Loucy (cell line): ENCODE measurements around the gene KLHL35.

Experiments
- EZH2phosphoT487 ChIP-seq: fragments of 200-600 bp; IDR thresholded peaks from 2 replicates; pipeline ENCODE4 v1.6.1; 2018; ENCODE audit warnings: antibody characterized with exemption, mild to moderate bottlenecking, moderate library complexity, borderline replicate concordance
- TF ChIP-seq, protein P1 (sequence below): fragments of 200-600 bp; sonication (generic); conservative IDR thresholded peaks from 2 replicates; pipeline ENCODE4 v1.5.1; 2014; ENCODE audit warnings: mild to moderate bottlenecking, antibody characterized with exemption, low read length

DNA sequence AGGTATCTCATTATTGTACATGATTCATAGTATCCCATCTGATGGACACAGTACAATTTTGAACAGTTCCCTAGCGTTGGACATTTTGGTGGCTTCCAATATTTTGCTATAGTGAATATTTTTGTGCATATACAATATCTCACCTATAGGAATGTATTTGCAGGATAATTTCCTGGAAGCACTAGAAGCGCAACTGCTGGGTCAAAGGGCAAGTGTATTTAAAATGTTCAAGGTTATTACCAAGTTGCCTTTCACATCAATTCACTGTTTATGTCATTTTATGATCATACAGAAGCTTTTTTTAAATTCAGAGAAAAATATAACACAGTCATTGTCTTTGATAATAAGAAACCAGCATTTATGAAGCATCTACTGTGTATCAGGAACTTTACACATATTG lies 52.8 kb downstream of the KLHL35 start:
- TF ChIP-seq, protein P1, sequence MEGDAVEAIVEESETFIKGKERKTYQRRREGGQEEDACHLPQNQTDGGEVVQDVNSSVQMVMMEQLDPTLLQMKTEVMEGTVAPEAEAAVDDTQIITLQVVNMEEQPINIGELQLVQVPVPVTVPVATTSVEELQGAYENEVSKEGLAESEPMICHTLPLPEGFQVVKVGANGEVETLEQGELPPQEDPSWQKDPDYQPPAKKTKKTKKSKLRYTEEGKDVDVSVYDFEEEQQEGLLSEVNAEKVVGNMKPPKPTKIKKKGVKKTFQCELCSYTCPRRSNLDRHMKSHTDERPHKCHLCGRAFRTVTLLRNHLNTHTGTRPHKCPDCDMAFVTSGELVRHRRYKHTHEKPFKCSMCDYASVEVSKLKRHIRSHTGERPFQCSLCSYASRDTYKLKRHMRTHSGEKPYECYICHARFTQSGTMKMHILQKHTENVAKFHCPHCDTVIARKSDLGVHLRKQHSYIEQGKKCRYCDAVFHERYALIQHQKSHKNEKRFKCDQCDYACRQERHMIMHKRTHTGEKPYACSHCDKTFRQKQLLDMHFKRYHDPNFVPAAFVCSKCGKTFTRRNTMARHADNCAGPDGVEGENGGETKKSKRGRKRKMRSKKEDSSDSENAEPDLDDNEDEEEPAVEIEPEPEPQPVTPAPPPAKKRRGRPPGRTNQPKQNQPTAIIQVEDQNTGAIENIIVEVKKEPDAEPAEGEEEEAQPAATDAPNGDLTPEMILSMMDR, result no peak
- TF ChIP-seq EZH2phosphoT487, result no peak
